ENCODE data around the gene IQCE.
"Not testable (repeated sequence)": the region's sequence is repeated elsewhere in the genome, so short reads cannot be mapped to it uniquely, and the experiment has no call there.

The IQCE gene

GRCh38 chr7:2596464-2597272 is 37.9 kb downstream of the IQCE start:
- no peak for DNase-seq

GRCh38 chr7:2597273-2597640 is 38.5 kb downstream of the IQCE start:
- no peak for DNase-seq

GRCh38 chr7:2598154-2598823 is 39.5 kb downstream of the IQCE start:
- DNase-seq, result no peak

- DNase-seq, result no peak
Measured at GRCh38 chr7:2601065-2601464, 42.3 kb downstream of the IQCE start.

GRCh38 chr7:2601907-2602306 is 43.1 kb downstream of the IQCE start:
- DNase-seq, result no peak

GRCh38 chr7:2602406-2603043 is 43.7 kb downstream of the IQCE start:
- no peak for DNase-seq

GRCh38 chr7:2603044-2603965 is 44.5 kb downstream of the IQCE start:
- DNase-seq, result no peak

GRCh38 chr7:2604608-2605174 is 45.9 kb downstream of the IQCE start:
- no peak for DNase-seq

GRCh38 chr7:2605608-2606538 is 47.1 kb downstream of the IQCE start:
- no peak for DNase-seq

- no peak for DNase-seq
Measured at GRCh38 chr7:2606539-2606936, 47.8 kb downstream of the IQCE start.

GRCh38 chr7:2607122-2607922 is 48.5 kb downstream of the IQCE start:
- no peak for DNase-seq

- DNase-seq, result no peak
Measured at GRCh38 chr7:2607923-2608904, 49.4 kb downstream of the IQCE start.

- DNase-seq, result peak in 2 of 56 donors; percentile 15 to 33
Measured at GRCh38 chr7:2608921-2609411, 50.2 kb downstream of the IQCE start.

GRCh38 chr7:2609646-2610045 is 50.9 kb downstream of the IQCE start:
- DNase-seq, result not testable (repeated sequence)

GRCh38 chr7:2610466-2610865 is 51.7 kb downstream of the IQCE start:
- no peak for DNase-seq

GRCh38 chr7:2610898-2611297 is 52.1 kb downstream of the IQCE start:
- DNase-seq, result no peak

GRCh38 chr7:2611401-2611800 is 52.6 kb downstream of the IQCE start:
- DNase-seq, result no peak

GRCh38 chr7:2611922-2612321 is 53.1 kb downstream of the IQCE start:
- no peak for DNase-seq

Measured in nucleus accumbens (tissue), 56 donors.